Activated CD8-positive, alpha-beta memory T cell treated with anti-CD3 and anti-CD28 coated beads, Interleukin-2, amount 50 U/mL, for 1 hour (primary cell): ENCODE data around the gene NLRP6.
"Not testable (repeated sequence)": the region's sequence is repeated elsewhere in the genome, so short reads cannot be mapped to it uniquely, and the experiment has no call there.

Source experiments
- DNase-seq: peaks from one replicate; pipeline ENCODE4 v3.0.0-alpha.2; 2020; ENCODE audit errors: extremely low read depth

The NLRP6 gene

DNA sequence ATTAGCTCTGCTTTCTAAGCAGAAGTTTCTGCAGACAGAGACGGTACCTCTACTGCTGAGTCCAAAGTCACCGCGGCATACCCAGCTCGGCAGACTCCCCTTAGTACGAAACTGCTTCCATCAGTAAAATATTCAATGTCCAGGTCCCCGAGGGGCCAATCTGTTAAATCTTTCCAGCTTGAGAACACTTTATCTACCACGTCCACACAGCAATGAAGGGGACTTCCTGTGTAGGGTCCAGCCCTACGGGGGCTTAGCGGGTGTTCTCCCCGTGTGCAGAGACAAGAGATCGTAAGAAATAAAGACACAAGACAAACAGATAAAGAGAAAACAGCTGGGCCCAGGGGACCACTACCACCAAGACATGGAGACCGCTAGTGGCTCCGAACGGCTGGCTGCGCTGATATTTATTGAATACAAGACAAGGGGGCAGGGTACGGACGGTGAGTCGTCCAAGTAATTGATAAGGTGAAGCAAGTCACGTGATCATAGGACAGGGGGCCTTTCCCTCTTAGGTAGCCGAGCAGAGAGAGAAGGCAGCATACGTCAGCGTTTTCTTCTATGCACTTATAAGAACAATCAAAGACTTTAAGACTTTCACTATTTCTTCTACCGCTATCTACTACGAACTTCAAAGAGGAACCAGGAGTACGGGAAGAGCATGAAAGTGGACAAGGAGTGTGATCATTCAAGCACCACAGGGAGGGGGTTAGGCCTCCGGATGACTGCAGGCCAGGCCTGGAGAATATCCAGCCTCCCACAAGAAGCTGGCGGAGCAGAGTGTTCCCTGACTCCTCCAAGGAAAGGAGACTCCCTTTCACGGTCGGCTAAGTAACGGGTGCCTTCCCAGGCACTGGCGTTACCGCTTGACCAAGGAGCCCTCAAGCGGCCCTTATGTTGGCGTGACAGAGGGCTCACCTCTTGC lies 46.6 kb downstream of the NLRP6 start:
- DNase-seq: not testable (repeated sequence)

DNA sequence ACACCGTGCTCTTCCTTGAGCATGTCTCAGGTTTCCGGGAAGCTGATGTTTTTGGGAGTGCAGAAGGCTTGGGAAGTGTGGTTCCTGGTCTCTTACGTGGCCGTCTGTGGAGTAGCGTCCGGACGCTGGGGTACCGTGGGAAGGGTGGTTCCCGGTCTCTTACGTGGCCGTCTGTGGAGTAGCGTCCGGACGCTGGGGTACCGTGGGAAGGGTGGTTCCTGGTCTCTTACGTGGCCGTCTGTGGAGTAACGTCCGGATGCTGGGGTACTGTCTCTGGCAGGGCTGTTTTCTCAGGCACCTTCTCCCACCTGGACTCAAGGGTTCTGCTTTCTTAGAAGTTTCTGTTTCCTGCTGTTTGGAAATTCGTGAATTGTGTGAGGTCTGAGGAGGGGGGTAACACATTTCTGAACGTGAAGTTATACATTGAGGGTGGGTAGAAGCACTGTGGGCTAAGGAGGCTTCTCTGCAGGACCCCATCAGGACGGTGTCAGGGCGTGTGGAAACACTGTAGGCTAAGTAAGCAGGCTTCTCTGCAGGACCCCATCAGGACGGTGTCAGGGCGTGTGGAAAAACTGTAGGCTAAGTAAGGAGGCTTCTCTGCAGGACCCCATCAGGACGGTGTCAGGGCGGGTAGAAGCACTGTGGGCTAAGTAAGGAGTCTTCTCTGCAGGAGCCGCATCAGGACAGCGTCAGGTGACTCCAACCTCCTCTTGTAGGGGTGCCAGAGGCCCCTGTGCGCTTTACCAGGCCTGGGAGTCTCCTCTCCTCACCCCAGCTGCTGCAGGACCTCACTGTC lies 47.8 kb downstream of the NLRP6 start:
- DNase-seq: no peak

DNA sequence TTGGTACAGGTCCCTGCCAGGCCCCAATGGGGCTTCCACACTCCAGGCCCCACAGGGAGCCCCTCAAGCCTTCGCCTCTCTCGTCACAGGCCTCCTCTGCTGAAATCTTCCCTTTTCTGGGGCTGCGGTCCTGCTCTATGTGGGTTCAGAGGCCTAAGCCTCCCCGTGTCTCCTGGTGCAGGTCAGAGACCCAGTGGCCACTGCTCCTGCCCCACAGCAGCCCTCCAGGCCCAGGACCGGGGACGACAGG lies 48.3 kb downstream of the NLRP6 start:
- DNase-seq: no peak

DNA sequence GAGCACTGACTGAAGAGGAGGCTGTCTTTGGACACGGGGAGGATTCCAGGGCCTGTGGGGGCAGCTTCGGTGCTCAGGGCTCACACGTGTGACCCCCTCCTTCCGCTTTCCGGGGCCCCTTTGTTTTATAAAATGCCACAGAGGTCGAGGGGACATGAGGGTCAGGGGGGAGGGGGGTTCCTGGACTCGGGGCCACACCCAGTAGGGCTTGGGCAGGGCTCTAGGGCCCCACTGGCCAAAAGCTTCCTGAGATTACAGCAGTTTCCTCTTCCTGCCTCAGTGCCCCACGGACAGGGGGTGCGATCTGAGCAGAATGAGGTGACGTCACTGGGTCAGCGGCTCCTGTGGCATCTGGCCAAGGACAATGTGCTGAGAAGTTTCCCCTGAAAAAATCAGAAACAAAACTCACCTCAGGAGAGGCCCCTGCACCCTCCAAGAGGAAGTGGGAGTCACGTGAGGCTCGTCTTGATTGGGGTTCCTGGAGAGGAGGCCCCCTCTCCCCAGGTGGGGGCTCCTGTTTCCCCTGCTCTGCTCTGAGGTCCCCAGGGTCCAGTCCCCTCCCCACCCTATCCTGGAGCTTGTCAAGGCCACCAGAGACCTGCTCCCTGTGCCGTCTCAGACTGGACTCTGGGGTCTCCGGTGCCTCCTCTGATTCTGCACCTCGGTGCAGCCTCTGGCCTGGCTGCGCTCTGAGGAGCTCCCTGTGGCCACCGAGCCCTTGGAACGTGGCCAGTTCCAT lies 48.8 kb downstream of the NLRP6 start:
- peak; percentile 60 for DNase-seq

DNA sequence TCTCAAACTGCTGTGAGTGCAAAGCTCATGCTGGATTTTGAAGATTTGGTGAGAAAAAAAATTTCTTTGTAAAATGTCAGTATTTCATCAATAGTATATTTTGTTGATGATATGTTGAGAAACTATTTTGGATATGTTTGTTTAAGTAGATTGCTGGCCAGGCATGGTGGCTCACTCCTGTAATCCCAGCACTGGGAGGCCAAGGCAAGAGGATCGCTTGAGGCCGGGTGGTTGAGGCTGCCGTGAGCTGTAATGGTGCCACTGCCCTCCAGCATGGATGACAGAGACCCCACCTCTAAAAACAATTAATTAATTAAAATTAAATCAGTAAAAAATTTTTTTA lies 49.3 kb downstream of the NLRP6 start:
- DNase-seq: no peak

DNA sequence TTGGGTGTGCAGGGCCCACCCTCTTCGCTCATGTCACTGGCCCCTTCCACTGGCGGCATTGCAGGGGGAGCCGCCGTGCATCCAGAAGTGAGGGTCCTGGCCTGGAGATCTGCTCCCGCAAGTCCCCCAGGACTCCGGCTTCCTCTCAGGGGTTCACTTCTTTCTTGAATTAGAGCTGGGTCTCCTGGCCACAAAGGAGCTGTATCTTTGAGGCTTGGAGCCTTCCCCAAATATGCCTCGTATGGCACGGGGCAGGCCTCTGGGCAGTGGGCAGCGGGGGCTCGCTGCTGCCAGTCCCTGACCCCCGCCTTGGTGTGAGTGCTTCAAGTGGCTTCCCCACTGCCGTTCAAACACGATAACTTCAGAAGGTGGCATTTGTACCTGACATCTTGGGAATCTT lies 49.8 kb downstream of the NLRP6 start:
- no peak for DNase-seq

DNA sequence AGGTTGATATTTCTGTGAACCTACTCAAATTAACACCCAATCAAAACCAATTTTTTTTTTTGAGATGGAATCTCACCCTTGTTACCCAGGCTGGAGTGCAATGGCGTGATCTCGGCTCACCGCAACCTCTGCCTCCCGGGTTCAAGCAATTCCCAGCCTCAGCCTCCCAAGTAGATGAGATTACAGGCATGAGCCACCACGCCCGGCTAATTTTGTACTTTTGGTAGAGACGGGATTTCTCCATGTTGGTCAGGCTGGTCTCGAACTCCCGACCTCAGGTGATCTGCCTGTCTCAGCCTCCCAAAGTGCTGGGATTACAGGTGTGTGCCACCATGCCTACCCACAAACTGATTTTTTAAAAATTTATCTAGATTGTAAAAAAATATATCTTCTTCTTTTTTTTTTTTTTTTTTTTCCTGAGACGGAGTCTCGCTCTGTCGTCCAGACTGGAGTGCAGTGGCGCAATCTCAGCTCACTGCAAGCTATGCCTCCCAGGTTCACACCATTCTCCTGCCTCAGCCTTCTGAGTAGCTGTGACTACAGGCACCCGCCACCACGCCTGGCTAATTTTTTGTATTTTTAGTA lies 50.4 kb downstream of the NLRP6 start:
- not testable (repeated sequence) for DNase-seq

DNA sequence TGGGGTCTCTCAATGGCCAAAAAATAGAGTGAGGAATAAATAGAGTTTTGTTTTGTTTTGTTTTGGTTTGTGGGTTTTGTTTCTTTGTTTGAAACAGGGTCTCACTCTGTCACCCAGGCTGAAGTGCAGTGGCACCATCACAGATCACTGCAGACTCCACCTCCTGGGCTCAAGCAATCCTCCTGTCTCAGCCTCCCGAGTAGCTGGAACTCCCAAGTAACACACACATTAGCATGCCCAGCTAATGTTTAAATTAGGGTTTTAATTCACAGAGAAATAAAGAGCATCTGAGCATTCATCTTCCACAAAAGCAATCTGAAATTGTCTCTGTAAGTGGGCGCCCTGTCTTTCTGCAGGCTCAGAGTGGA lies 51.7 kb downstream of the NLRP6 start:
- no peak for DNase-seq

DNA sequence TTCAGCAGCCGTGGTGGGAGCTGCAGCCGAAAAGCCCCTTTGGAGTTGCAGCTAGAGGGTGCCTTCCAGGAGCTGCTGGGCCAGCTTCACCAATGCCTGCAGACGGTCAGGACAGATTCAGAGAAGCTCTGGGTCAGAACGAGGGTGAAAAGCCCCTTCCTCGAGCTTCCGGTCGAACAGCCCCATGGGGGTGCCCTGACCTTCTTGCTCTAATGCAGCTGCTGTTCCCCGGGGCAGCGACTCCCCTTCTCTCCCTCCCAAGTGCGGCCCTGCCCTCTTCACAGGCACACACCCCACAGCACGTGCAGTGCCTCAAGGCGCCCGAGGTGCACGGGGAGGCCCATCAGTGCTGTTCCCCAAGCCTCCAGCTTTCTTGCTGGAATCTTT lies 52.1 kb downstream of the NLRP6 start:
- DNase-seq: no peak

DNA sequence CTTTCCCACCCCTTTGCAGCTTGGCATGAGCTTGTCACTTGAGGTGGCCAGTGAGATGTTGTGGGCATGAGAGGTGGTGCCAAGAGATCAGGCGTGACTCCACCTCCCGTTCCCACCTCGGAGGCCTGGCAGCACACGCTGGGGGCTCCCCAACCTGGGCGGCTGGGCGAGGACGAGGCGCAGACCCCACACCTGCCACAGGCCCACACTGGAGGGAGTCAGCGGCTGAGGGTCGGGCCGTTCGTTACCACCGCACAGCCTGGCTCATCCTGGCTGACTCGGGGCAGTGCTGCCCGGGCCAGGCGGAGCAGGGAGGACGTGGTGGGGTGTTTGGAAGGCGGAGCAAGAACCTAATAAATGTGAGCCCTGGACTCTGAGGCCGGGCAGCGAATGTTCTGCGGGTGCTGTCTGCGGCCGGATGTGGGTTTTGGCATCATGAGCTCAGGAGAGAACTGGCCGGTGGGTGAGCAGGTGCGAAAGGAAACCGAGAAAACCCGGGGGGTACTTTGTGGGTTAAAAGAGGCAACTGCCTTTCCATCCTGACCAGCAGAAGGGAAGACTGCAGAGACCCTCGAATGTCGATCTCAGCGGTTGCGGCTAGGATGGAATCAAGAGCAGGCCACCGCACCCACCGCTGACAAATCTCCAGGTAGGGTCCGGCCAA lies 52.6 kb downstream of the NLRP6 start:
- no peak for DNase-seq

DNA sequence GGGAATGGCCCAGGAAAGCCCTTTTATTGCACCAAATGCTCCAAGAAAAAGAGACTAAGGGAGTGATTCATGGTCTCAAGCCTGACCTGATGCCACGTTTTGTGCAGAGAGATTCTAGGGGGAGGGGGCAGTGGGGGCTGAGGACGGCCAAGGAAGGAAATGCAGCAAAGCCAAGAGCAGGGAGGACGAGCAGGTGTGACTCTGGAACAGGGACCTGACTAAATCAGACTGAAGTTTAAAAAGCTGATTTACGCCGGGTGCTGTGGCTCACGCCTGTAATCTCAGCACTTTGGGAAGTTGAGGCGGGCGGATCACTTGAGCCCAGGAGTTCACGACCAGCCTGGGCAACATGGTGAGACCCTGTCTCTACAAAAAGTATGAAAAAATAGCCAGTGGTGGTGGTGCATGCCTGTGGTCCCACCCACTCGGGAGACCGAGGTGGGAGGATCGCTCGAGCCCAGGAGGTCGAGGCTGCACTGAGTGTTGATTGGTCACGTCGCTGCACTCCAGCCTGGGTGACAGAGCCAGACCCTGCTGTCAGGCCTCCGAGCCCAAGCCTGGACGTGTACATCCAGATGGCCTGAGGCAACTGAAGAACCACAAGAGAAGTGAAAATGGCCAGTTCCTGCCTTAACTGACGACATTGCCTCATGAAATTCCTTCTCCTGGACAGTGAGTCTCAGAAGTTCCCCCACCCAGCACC lies 53.3 kb downstream of the NLRP6 start:
- DNase-seq: no peak

DNA sequence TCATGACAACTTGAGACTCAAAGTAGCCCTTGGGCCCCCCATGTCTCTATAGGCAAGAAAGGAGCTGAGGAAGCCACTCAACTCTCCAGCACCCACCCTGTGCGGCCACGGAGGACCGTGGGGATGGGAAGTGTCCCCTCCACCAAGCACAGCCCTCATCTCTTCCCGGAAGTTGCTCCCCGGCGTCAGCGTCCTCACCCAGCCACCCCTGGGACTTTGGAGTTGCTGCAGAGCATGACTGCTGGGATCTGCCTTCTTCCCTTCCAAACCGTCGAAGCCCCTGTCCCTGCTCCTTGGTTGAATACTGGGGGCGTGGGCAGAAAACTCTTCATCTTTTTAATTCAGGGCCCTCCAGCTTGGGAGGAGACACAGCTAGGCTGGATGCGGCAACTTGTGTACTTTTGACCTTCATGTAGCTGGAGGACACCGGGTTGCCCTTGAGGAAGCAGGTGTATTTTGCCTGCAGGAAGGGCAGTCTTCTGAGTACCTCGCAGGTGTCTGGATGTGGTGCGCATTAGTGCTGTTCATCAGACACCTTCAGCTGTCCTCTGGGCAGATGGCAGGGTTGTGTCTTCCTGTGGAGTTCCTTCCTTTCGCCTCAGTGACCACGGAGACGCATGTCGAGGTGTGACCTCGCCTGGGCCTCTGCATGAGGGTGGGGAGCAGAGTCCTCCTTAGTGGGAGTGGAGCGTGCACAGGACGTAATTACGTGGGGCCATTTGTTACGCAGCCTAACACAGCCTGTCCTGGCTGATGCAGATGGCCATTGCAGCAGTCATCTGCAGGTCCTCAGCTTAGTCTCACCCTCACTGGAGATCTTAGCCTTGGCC lies 54.7 kb downstream of the NLRP6 start:
- DNase-seq: no peak

DNA sequence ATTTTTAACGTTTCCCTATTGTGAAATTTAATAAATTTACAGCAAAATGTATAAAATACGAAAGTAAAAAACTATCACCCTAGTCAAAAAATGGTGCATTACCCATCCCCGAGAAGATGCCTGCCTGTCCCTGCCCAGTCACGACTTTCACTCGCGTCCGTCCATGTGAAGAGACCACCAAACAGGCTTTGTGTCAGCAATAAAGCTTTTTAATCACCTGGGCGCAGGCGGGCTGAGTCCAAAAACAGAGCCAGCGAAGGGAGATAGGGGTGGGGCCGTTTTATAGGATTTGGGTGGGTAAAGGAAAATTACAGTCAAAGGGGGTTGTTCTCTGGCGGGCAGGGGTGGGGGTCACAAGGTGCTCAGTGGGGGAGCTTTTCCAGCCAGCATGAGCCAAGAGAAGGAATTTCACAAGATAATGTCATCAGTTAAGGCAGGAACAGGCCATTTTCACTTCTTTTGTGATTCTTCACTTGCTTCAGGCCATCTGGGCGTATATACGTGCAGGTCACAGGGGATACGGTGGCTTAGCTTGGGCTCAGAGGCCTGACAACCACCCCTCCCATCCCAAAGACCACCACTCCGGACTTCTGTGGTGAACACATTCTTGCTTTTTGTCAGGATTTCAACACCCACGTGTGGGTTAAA lies 55.5 kb downstream of the NLRP6 start:
- DNase-seq: not testable (repeated sequence)

DNA sequence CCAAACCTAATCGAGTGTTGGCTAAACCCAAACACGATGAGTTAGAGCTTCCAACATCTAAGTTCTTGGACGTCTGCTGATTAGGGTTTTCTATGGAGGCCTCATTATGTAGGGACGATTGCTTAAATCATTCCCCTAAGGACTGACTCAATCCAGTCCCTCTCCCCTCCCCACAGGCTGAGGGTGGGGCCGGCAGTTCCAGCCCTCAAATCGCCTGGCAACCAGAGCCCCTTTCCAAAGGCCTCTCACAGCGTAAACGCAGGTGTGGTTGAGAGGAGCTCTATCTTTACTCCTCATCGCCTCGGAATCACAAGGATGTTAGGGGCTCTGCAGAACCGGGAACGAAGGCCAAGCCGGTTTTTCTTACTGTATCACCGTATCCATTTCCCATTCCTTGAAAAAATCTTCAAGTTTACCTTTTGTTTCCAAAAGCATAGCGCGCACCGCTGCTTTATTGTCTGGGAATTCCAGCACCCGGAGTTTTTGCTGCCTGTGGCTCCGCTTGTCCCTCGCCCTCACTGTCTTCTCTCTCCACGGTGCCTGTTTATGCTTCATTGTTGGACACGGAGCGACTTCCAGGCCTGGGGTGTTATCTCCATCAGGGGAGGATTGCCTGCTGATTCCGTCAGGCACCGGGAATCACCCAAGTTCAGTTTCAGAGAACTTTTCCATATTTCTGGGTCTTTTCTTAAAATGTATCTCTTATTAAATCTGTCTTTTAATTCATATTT lies 56.2 kb downstream of the NLRP6 start:
- no peak for DNase-seq
